Glutamatergic neuron (in vitro differentiated cells): ENCODE results near the gene AKR7A2. TPM values are rescaled to one million over a fixed set of nuclear protein-coding genes. Genes with fewer than 3 reads are reported as not detected.
A peak's percentile ranks its signal among the peaks of the same experiment; 100 is the strongest.

ENCODE experiments used
- DNase-seq: peaks from one replicate; pipeline ENCODE4 v3.0.0; 2022
- H3K27ac Mint-ChIP-seq: one replicate; pipeline ENCODE4 v1.8.0; 2020; ENCODE audit warnings: mild to moderate bottlenecking, mixed read lengths, inconsistent platforms; ENCODE audit not compliant: unreplicated experiment
- H3K27me3 Mint-ChIP-seq: one replicate; pipeline ENCODE4 v1.8.0; 2020; ENCODE audit warnings: mild to moderate bottlenecking, moderate library complexity, mixed read lengths, inconsistent platforms; ENCODE audit not compliant: unreplicated experiment
- H3K36me3 Mint-ChIP-seq: one replicate; pipeline ENCODE4 v1.8.0; 2020; ENCODE audit warnings: mild to moderate bottlenecking, mixed read lengths, inconsistent platforms; ENCODE audit not compliant: unreplicated experiment
- H3K4me1 Mint-ChIP-seq: one replicate; pipeline ENCODE4 v1.8.0; 2020; ENCODE audit warnings: mild to moderate bottlenecking, low read depth, mixed read lengths, inconsistent platforms; ENCODE audit not compliant: unreplicated experiment
- H3K4me3 Mint-ChIP-seq: one replicate; pipeline ENCODE4 v1.8.0; 2020; ENCODE audit warnings: mild to moderate bottlenecking, mixed read lengths, inconsistent platforms; ENCODE audit not compliant: unreplicated experiment
- H3K9me3 Mint-ChIP-seq: one replicate; pipeline ENCODE4 v1.8.0; 2020; ENCODE audit warnings: mild to moderate bottlenecking, moderate library complexity, mixed read lengths, inconsistent platforms; ENCODE audit not compliant: unreplicated experiment
- total RNA-seq: library from RNA; stranded (reverse); fragmentation: NEBNext Ultra II Directional; extraction: Animal tissue kit (Norgen Biotek cat#: 25700); gene quantifications from one replicate; pipeline ENCODE4 v1.2.1, GENCODE V29; 2021; ENCODE audit not compliant: unreplicated experiment
- TF ChIP-seq, protein P1 (sequence below): fragments of 200-600 bp; sonication (generic); IDR thresholded peaks from one replicate; pipeline ENCODE4 v1.5.0; 2021; ENCODE audit not compliant: partially characterized antibody, unreplicated experiment

The AKR7A2 gene
- total RNA-seq, 1 donor from 2014 or later, result 35.7 TPM

DNA sequence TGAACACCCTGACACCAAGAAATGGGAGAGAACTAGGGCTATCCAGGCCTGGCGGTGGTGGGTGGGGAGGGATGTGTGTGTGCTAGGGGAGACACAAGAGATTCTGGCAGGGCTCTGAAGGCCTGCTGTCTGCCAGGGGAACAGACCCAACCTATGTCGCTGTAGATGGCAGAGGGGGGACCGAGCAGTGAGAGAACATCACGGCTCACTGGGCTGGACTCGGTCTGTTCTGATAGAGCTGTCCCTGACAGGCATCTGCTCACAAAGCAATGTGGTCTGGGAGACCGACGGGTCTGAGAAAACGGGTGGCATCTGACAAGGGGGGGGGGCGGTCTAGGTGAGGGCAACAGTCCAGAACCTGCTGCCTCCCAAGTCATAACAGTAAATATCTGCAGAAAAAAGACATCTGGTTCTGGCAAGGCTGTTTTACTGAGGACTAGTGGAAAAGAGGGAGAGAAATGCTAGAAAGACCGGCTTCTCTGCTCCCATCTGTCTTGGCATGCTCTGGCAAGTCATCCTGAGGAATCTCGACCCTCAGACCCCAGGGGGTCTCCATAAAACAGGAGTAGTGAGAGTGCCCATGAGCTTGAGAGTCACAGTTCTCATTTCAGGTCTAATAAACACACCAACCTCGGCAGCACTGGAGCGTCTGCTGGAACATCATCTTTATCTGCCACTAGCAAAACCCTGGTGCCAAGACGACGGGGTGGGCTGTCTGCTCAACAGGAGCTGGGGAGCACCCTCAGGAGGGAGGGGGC lies 36.7 kb upstream of the AKR7A2 start:
- H3K27ac Mint-ChIP-seq, result no peak overlapping the region
- peaks cover 7% of the 10 kb centered on the region for H3K27me3 Mint-ChIP-seq
- H3K36me3 Mint-ChIP-seq, result no peaks in the 10 kb centered on the region
- H3K9me3 Mint-ChIP-seq, result peaks cover 7% of the 10 kb centered on the region
- H3K4me3 Mint-ChIP-seq, result no peak overlapping the region
- no peak for DNase-seq
- TF ChIP-seq, protein P1, sequence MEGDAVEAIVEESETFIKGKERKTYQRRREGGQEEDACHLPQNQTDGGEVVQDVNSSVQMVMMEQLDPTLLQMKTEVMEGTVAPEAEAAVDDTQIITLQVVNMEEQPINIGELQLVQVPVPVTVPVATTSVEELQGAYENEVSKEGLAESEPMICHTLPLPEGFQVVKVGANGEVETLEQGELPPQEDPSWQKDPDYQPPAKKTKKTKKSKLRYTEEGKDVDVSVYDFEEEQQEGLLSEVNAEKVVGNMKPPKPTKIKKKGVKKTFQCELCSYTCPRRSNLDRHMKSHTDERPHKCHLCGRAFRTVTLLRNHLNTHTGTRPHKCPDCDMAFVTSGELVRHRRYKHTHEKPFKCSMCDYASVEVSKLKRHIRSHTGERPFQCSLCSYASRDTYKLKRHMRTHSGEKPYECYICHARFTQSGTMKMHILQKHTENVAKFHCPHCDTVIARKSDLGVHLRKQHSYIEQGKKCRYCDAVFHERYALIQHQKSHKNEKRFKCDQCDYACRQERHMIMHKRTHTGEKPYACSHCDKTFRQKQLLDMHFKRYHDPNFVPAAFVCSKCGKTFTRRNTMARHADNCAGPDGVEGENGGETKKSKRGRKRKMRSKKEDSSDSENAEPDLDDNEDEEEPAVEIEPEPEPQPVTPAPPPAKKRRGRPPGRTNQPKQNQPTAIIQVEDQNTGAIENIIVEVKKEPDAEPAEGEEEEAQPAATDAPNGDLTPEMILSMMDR, result no peak
- peaks cover 1% of the 10 kb centered on the region for H3K4me1 Mint-ChIP-seq

DNA sequence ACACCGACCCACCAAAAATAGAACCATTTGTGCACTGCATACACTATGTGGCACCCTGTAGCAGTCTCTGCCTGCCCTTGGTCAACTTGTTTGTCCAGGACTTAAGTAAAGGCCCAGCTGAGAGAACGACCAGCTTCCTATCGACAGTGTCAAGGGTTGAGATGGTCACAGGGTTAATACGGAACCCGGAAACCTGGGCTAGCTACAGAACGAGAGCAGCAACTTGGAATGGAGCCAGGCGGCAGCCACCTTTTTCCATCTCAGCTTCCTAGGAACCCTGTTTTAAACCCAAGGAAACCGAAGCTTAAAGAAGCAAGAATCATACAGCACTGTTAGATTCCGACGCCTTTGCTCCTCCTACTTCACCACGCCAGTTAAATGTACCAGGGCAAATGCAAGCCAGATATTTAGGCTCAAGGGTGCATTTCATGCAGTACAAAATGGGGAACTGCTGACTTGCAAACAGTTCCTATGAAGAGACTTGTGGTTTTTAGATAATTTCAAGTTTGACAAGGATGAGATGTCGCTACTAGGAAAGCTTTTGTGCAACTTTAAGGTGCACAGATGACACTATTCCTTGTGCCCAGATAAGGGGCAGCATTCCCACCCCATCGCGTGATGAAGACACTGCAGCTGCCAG lies 35.7 kb upstream of the AKR7A2 start:
- peaks cover 8% of the 10 kb centered on the region for H3K27me3 Mint-ChIP-seq
- no peaks in the 10 kb centered on the region for H3K36me3 Mint-ChIP-seq
- TF ChIP-seq, protein P1, result no peak
- DNase-seq, result no peak
- no peak overlapping the region for H3K27ac Mint-ChIP-seq
- peaks cover 5% of the 10 kb centered on the region for H3K9me3 Mint-ChIP-seq
- no peak overlapping the region for H3K4me3 Mint-ChIP-seq
- peaks cover 1% of the 10 kb centered on the region for H3K4me1 Mint-ChIP-seq

DNA sequence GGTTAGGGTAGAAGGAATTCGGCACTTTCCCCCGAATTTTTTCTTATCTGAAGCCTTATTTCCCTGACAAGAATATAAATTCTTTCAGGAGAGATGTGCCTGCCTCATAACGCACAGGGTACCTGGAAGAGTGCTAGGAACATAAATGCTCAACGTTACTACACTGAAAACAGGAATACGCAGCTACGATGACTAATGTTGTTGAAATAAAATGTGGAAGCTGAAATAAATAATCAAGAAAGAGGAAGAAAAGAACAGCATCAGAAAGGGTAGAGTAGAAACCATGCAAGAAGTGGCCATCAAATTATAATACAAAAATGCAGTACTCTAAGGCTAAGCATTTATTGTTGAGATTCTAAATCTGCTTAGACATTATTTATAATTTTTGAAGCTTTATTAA lies 34.1 kb upstream of the AKR7A2 start:
- no peak for DNase-seq
- Mint-ChIP-seq H3K4me3 (no peak overlapping the region), H3K27ac (no peak overlapping the region), H3K36me3 (no peaks in the 10 kb centered on the region), H3K4me1 (peaks cover 6% of the 10 kb centered on the region), H3K27me3 (peaks cover 11% of the 10 kb centered on the region), H3K9me3 (peaks cover 5% of the 10 kb centered on the region)
- TF ChIP-seq, protein P1, result no peak

DNA sequence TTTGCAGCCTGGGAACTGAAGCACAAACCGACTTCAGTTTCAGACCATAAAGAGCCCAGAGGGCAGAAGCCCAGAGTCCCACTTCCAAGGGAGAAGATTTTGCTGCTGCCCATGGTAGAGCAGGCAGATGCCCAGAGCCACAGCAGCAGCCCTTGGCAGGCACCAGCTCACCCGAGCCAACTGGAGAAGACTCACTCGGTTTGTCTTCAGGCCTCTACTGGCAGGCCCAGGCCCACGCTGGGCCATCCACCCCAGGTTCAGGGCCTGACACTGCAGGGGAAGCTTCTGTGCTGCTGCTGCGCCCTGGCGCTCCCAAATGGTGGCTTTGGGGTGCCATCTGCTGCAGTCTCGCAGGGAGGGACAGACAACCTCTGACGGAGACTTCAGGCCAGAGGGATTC lies 33.4 kb upstream of the AKR7A2 start:
- peak overlapping the region; percentile 4 for H3K27ac Mint-ChIP-seq
- no peak for DNase-seq
- H3K4me1 Mint-ChIP-seq, result peaks cover 6% of the 10 kb centered on the region
- TF ChIP-seq, protein P1, result no peak
- no peaks in the 10 kb centered on the region for H3K36me3 Mint-ChIP-seq
- H3K27me3 Mint-ChIP-seq, result peaks cover 12% of the 10 kb centered on the region
- H3K9me3 Mint-ChIP-seq, result peaks cover 7% of the 10 kb centered on the region
- H3K4me3 Mint-ChIP-seq, result no peak overlapping the region

DNA sequence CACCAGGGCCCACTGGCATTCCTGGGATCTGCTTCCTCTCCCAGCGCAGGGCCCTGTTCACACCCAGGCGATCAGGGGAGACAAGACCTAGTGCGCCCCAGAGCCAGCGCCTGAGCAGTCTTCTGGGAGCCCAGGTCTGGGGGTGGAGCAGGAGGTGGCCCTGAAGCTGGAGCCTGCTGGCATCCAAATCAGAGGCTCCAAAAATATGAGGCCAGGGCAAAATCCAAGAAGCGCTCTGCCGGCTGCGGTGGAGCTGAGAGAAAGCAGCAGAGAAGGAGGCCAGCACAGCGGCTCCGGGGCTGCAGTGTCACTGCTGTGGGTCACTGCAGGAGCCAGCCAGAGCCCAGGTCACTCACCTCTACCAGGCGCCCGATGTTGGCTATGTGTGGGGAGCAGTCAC lies 32.9 kb upstream of the AKR7A2 start:
- Mint-ChIP-seq H3K4me3 (no peak overlapping the region), H3K27ac (peak overlapping the region; percentile 59), H3K27me3 (peaks cover 10% of the 10 kb centered on the region), H3K9me3 (peaks cover 5% of the 10 kb centered on the region), H3K36me3 (no peaks in the 10 kb centered on the region), H3K4me1 (peaks cover 6% of the 10 kb centered on the region)
- DNase-seq, result no peak
- TF ChIP-seq, protein P1, result no peak
